Pulmonary artery endothelial cell (primary cell): ENCODE measurements around the gene PA2G4. TPM values are rescaled to one million over a fixed set of nuclear protein-coding genes. Genes with fewer than 3 reads are reported as not detected.
"Not testable (repeated sequence)": the region's sequence is repeated elsewhere in the genome, so short reads cannot be mapped to it uniquely, and the experiment has no call there.

Experiments used
- DNase-seq: peaks from one replicate; pipeline ENCODE4 v3.0.0-alpha.2; 2011; ENCODE audit warnings: low read depth, low spot score
- total RNA-seq: library from RNA; depleted of rRNA; stranded (reverse); fragments of >200 nt; gene quantifications from 2 replicates; pipeline ENCODE4 v1.2.3, GENCODE V29; 2014

The PA2G4 gene
- total RNA-seq, 1 donor from 2014 or later: 240 TPM

GRCh38 chr12:56099787-56100186 is 4.6 kb upstream of the PA2G4 start:
- no peak for DNase-seq

DNA sequence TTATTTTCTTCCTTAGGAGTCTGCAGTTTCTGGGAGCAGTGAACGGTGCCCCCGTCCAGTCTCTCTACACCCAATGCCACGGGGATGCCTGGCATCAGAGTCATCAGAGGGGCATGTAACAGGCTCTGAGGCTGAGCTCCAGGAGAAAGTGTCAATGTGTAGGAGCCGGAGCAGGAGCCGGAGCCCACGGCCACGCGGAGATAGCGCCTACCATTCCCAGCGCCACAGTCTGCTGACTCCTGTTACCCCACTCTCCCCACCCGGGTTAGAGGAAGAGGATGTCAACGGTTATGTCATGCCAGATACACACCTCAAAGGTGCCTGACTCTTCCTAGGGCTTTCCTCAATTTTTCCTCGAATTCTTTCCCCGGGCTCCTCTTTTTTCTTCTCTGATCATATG is 3.3 kb upstream of the PA2G4 start:
- DNase-seq: no peak

GRCh38 chr12:56102683-56103065 is 1.7 kb upstream of the PA2G4 start:
- no peak for DNase-seq

GRCh38 chr12:56103066-56103711 is 1.2 kb upstream of the PA2G4 start:
- DNase-seq: no peak

- no peak for DNase-seq
Observed at GRCh38 chr12:56103823-56104108, 593 bp upstream of the PA2G4 start.

DNA sequence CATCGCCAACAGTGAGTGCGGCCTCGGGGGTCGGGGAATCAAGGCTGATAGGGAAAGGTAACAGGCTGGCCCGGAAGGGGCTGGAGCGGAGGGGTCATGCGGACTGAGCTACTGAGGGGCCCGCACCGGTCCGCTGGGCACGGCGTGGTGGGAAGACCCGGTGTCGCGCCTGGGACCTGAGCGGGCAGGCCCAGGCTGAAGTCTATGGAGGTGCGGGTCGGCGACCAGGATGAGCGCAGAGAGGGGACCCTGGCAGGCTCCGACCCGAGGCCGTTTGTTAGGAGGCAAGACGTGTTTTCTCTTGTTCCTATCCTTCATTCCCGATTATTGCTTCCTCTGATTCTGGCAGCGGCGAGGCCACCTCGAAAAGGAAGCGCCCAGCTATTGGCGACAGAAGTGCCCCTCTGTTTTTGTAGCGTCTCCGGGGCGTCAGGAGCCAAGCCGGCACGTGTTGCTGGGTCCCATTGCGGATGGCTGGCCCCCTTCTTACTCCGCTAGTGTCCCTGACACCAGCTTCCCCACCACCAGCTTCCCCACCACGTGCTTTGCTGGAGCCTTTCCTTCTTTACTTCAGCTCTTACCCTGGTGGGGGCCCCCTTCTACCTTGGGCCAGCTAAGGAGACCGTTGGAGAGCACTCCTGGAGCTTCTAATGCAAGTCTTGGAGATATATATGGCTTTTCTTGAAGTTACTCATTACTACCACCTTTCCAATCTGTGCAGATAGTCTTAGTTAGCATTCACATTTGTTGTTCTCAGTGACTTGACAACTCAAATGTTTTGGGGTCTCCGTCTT is 653 bp downstream of the PA2G4 start:
- no peak for DNase-seq

GRCh38 chr12:56105609-56105902 is 1.2 kb downstream of the PA2G4 start:
- no peak for DNase-seq

DNA sequence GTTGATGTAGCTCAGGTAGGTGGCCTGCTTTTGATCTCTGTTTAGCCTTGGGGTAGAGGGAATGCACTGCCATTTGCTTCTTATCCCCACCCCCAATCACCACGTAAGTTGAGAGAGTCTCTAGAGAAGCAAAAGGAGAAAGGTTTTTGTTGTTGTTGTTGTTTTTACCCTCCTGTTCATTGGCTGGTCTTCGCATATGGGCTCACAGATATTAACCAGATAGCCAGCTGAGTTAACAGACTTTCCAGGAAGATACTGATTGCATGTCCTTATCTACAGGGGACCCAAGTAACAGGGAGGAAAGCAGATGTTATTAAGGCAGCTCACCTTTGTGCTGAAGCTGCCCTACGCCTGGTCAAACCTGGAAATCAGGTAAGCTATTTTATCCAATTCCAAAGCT is 2.9 kb downstream of the PA2G4 start:
- DNase-seq: no peak

- DNase-seq: no peak
Observed at GRCh38 chr12:56110571-56110970, 6.2 kb downstream of the PA2G4 start.

- DNase-seq: no peak
Observed at GRCh38 chr12:56114084-56114483, 9.7 kb downstream of the PA2G4 start.

DNA sequence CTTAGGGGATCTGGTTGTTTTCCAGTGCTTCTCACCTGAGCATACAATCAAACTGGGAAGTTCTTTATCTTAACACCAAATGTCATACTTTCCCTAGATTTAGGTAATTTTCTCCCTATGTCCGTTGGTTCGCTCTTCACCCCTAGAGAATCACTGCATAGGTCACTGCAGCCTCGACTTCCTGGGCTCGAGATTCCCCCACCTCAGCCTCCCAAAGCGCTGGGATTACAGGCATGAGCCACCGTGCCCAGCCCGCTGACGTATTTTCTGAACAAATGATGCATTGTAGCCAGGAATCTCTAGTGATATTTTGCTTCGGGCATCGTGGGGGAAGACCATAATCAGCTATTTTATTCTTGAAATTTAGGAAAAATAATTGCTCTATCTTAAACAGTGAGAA is 11.0 kb downstream of the PA2G4 start:
- DNase-seq: no peak

GRCh38 chr12:56116267-56117081 is 12.1 kb downstream of the PA2G4 start, which contains the start of gene RPL41:
TSS of gene RPL41 (plus strand) at chr12:56116633.
- DNase-seq: peak; percentile 79

DNA sequence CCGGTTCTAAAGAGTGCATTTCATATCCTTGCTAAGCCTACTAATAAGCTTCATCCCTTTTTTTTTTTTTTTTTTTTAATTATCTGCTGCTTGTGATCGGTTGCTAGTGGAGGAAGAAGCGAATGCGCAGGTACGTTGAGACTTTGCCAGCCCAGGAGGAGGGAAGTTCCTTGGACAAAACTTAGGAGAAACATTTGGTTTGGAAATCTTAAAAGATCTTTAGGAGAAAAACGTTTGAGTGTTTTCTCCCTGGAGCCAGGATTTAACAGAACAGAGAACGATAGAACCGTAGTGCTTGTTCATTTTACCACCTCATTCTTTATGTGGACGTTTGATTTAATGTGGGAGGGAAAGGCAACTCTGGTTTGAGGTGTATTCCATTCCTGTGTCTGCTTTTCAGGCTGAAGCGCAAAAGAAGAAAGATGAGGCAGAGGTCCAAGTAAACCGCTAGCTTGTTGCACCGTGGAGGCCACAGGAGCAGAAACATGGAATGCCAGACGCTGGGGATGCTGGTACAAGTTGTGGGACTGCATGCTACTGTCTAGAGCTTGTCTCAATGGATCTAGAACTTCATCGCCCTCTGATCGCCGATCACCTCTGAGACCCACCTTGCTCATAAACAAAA is 12.8 kb downstream of the PA2G4 start:
- not testable (repeated sequence) for DNase-seq

DNA sequence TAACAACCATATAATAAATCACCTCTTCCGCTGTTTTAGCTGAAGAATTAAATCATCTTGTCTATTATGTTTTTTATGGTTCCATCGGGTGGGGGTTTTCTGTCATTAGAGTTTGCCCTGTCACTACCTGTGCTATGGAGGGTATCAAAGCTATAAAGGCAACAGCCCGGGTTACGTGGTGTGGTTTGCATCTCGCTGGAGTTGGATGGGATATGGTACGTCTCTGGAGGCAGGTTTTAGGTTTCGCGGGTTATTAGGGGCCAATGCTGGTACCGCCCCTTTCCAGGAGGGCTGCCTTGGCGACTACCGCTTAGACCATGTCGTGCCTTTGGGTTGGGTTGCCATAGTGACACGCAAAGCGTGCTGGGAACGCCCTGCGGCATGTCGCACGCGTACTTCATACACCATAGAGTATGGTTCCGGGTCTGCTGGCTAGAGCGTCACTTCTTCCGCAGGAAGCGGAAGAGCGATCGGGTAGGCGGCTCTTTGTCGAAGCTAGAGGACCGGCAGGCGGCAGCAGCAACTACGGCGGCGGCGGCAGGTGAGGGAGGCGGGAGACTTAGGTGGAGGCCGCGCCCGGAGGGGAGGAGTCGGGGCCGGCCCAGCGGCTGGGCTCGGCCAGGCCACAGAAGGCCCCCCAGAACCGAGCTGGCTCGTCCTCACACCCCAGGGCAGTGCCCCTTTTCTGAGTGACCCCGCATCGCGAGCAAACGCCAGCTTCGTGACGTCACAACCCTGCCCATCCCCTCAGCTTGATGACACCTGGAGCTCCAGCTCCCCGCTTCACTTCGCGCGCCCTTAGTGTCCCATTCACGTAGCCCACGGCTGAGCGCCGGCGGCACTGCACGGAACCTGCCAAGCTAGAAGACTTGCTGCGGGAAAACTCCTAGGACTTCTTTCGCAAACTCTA is 13.7 kb downstream of the PA2G4 start, which contains the start of gene ZC3H10:
Gene ZC3H10, plus strand, starts transcription at position 489 of the 910 bp plus-strand sequence. CDS start 2,297 bp downstream, outside the sequence.
- DNase-seq: peak; percentile 95

DNA sequence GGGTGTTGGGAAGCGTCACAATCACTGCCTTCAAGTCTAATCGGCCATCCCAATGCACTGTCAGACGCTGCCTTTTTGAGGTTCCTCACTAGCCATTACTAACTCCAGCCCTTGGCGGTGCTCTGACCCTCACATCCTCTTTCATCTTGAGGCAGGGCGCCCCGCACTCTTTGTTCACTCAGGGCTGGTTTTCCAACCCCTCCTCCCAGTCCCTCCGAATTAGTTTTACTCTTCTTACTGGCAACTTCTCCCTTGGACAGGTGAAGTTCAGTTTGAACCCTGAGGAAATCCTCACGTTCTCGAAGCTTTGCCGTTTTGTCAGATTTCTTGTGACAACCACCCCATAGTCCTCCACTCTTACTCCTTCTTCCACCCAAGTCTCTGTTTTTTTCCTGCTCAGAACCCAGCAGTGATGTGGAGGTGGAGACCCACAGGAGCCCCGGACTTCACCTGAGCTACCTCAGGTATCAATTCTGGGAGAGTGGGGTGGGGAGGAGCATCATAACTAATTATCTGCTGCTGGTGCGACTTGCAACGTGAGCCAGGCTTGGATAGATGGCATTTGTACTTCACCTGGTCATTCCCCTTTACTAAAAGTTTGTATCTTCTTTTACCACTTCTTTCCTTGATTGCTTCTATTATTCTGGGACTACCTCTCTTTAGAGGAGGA is 14.5 kb downstream of the PA2G4 start:
- no peak for DNase-seq

GRCh38 chr12:56119361-56119796 is 15.0 kb downstream of the PA2G4 start:
- DNase-seq: peak; percentile 84

DNA sequence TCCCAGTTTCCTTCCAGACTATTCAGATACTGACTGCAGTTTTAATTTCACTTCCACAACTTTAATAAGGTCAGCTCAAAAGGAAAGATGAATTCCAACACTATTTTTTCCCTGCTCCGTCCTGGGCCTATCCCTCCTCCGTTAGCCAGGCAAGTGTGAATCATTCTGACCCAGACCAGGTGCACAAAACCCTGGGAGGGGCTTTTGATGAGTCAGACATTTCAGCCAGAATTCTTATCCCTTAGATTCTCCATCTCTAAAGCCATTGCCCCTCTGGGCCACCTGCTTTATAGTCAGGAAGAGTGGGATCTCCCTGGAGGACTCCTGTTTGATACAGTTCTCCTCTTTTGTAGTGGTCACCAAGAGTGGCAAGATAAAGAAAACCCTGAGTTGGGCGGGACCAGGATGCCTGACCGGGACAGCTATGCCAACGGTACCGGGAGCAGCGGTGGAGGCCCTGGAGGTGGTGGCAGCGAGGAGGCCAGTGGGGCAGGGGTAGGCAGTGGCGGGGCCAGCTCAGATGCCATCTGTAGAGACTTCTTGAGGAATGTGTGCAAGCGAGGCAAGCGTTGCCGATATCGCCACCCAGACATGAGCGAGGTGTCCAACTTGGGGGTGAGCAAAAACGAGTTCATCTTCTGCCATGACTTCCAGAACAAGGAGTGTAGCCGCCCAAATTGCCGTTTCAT is 15.9 kb downstream of the PA2G4 start:
- DNase-seq: no peak

GRCh38 chr12:56121204-56121870 is 17.0 kb downstream of the PA2G4 start:
- DNase-seq: no peak

DNA sequence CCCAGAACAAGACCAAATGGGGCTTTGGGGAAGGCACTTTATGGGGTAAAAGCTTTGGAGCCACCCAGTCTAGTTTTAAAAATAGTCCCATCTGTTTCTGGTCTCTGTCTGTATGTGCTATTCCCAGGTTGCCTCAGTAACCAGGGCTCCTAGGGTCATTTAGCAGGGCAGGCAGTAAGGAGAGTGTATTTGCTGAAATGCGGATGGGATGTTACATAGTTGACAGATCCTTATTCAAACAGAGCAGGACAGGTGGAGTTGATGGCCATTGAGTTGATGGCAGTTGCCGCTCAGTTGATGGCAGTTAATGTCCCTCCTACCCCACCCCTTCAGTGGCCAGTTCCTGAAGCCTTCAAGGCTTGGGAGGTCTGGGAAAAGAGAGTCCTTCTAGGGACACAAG is 18.3 kb downstream of the PA2G4 start:
- no peak for DNase-seq
